Karpas-422 (cell line): Measurements from ENCODE around the gene RPS2. TPM values are rescaled to one million over a fixed set of nuclear protein-coding genes. Genes with fewer than 3 reads are reported as not detected.

Source experiments
- DNase-seq: peaks from one replicate; pipeline ENCODE4 v3.0.0-alpha.2; 2015
- H2AFZ ChIP-seq: fragments of 200-600 bp; sonication (generic); 2 replicates; pipeline ENCODE4 v1.6.1; 2014; ENCODE audit warnings: antibody characterized with exemption, low read length, mixed read lengths
- H3K27ac ChIP-seq: fragments of 200-600 bp; sonication (generic); 2 replicates; pipeline ENCODE4 v1.5.1; 2014; ENCODE audit warnings: mild to moderate bottlenecking, low read length, moderate library complexity
- H3K27me3 ChIP-seq: fragments of 200-600 bp; sonication (generic); 2 replicates; pipeline ENCODE4 v1.6.1; 2014; ENCODE audit warnings: low read length, mixed read lengths
- H3K36me3 ChIP-seq: fragments of 200-600 bp; sonication (generic); 2 replicates; pipeline ENCODE4 v1.6.1; 2014; ENCODE audit warnings: low read length, mixed read lengths; ENCODE audit not compliant: insufficient read depth
- H3K4me1 ChIP-seq: fragments of 200-600 bp; sonication (generic); 2 replicates; pipeline ENCODE4 v1.6.1; 2014; ENCODE audit warnings: mild to moderate bottlenecking, low read length, mixed read lengths
- H3K4me2 ChIP-seq: fragments of 200-600 bp; sonication (generic); 2 replicates; pipeline ENCODE4 v1.6.1; 2014; ENCODE audit warnings: low read length, low read depth, mild to moderate bottlenecking; ENCODE audit not compliant: poor library complexity, severe bottlenecking
- H3K4me3 ChIP-seq: fragments of 200-600 bp; sonication (generic); 2 replicates; pipeline ENCODE4 v1.5.1; 2014; ENCODE audit warnings: mild to moderate bottlenecking, antibody characterized with exemption, low read length, mixed read lengths
- H3K79me2 ChIP-seq: fragments of 200-600 bp; sonication (generic); 2 replicates; pipeline ENCODE4 v1.6.1; 2014; ENCODE audit warnings: mild to moderate bottlenecking, low read length, mixed read lengths
- H3K9ac ChIP-seq: fragments of 200-600 bp; sonication (generic); 2 replicates; pipeline ENCODE4 v1.6.0; 2014; ENCODE audit warnings: low read length
- H3K9me2 ChIP-seq: fragments of 200-600 bp; sonication (generic), shearing (Covaris generic); replicated peaks from 2 replicates; pipeline ENCODE4 v1.6.0; 2014; ENCODE audit warnings: mild to moderate bottlenecking, low read length, moderate library complexity; ENCODE audit not compliant: insufficient read depth
- H3K9me3 ChIP-seq: fragments of 300-700, 200-600 bp; sonication (generic); 2 replicates; pipeline ENCODE4 v1.6.1; 2014; ENCODE audit warnings: low read length, mixed read lengths
- H4K20me1 ChIP-seq: fragments of 200-600 bp; sonication (generic); 2 replicates; pipeline ENCODE4 v1.6.1; 2014; ENCODE audit warnings: mild to moderate bottlenecking, antibody characterized with exemption, low read length, low read depth; ENCODE audit not compliant: insufficient read depth
- total RNA-seq: library from RNA; depleted of rRNA; stranded (reverse); fragments of >200 nt; shearing (Covaris generic); gene quantifications from 2 replicates; pipeline ENCODE4 v1.2.3, GENCODE V29; 2014; ENCODE audit warnings: low replicate concordance

Gene RPS2
- total RNA-seq, 1 experiment from 2014 or later: 3,837 TPM

GRCh38 chr16:1987198-1987597 lies 22.6 kb upstream of the RPS2 start:
- Histone ChIP-seq H3K27ac (no peak overlapping the region), H3K36me3 (no peaks in the 10 kb centered on the region), H3K9me3 (no peaks in the 10 kb centered on the region), H2AFZ (no peak overlapping the region), H3K9me2 (no peaks in the 10 kb centered on the region), H4K20me1 (no peaks in the 10 kb centered on the region), H3K27me3 (no peaks in the 10 kb centered on the region), H3K4me3 (no peak overlapping the region), H3K9ac (no peak overlapping the region), H3K4me1 (peaks cover 36% of the 10 kb centered on the region), H3K79me2 (peaks cover 11% of the 10 kb centered on the region), H3K4me2 (no peak overlapping the region)
- no peak for DNase-seq

GRCh38 chr16:1985466-1986150 lies 21.0 kb upstream of the RPS2 start:
- Histone ChIP-seq H3K27me3 (no peaks in the 10 kb centered on the region), H3K4me2 (peak overlapping the region; percentile 92), H3K9me2 (no peaks in the 10 kb centered on the region), H3K9me3 (no peaks in the 10 kb centered on the region), H4K20me1 (no peaks in the 10 kb centered on the region), H3K4me3 (peak overlapping the region; percentile 98), H3K4me1 (peaks cover 30% of the 10 kb centered on the region), H2AFZ (no peak overlapping the region), H3K36me3 (no peaks in the 10 kb centered on the region), H3K9ac (peak overlapping the region; percentile 98), H3K79me2 (peaks cover 11% of the 10 kb centered on the region), H3K27ac (no peak overlapping the region)
- DNase-seq: no peak

- Histone ChIP-seq H3K9me2 (no peaks in the 10 kb centered on the region), H3K36me3 (no peaks in the 10 kb centered on the region), H3K9ac (peak overlapping the region; percentile 98), H3K4me2 (peak overlapping the region; percentile 92), H3K27me3 (no peaks in the 10 kb centered on the region), H4K20me1 (no peaks in the 10 kb centered on the region), H3K9me3 (no peaks in the 10 kb centered on the region), H3K4me3 (peak overlapping the region; percentile 98), H3K79me2 (peaks cover 11% of the 10 kb centered on the region), H3K4me1 (peaks cover 27% of the 10 kb centered on the region), H2AFZ (peak overlapping the region; percentile 20; the same call in 1 of the 2 replicates), H3K27ac (peak overlapping the region; percentile 27; the same call in 1 of the 2 replicates)
- DNase-seq: peak; percentile 67
These were observed 20.0 kb upstream of the RPS2 start for GRCh38 chr16:1984347-1985225.

GRCh38 chr16:1983544-1984346 lies 19.1 kb upstream of the RPS2 start, which contains the start of gene GFER:
GFER (plus strand) TSS chr16:1984193; CDS start chr16:1984219, 26 bp downstream.
- Histone ChIP-seq H3K27ac (peak within 1 kb of the TSS; percentile 27; the same call in 1 of the 2 replicates), H2AFZ (peak within 1 kb of the TSS; percentile 20; the same call in 1 of the 2 replicates), H3K4me2 (peak within 1 kb of the TSS; percentile 92), H3K9me2 (no peaks in the 10 kb centered on the region), H3K36me3 (no peaks in the 10 kb centered on the region), H3K4me3 (peak within 1 kb of the TSS; percentile 98), H3K4me1 (peaks cover 23% of the 10 kb centered on the region), H4K20me1 (no peaks in the 10 kb centered on the region), H3K27me3 (no peaks in the 10 kb centered on the region), H3K9ac (peak within 1 kb of the TSS; percentile 98), H3K9me3 (no peaks in the 10 kb centered on the region), H3K79me2 (peaks cover 11% of the 10 kb centered on the region)
- DNase-seq: peak; percentile 97

- Histone ChIP-seq H4K20me1 (no peaks in the 10 kb centered on the region), H2AFZ (no peak overlapping the region), H3K4me1 (peaks cover 23% of the 10 kb centered on the region), H3K27ac (no peak overlapping the region), H3K9me2 (no peaks in the 10 kb centered on the region), H3K27me3 (no peaks in the 10 kb centered on the region), H3K4me3 (no peak overlapping the region; the same call in 1 of the 2 replicates), H3K9me3 (no peaks in the 10 kb centered on the region), H3K9ac (no peak overlapping the region), H3K4me2 (peak overlapping the region; percentile 92), H3K79me2 (peaks cover 11% of the 10 kb centered on the region), H3K36me3 (peaks cover 1% of the 10 kb centered on the region; the same call in 1 of the 2 replicates)
- no peak for DNase-seq
These were observed 18.4 kb upstream of the RPS2 start for GRCh38 chr16:1982991-1983543.

- Histone ChIP-seq H3K9me3 (no peaks in the 10 kb centered on the region), H3K27me3 (no peaks in the 10 kb centered on the region), H3K4me2 (no peak overlapping the region), H3K79me2 (peaks cover 11% of the 10 kb centered on the region), H3K9ac (no peak overlapping the region), H4K20me1 (no peaks in the 10 kb centered on the region), H3K4me1 (peaks cover 23% of the 10 kb centered on the region), H3K4me3 (no peak overlapping the region), H2AFZ (no peak overlapping the region), H3K36me3 (peaks cover 2% of the 10 kb centered on the region; the same call in 1 of the 2 replicates), H3K27ac (no peak overlapping the region), H3K9me2 (no peaks in the 10 kb centered on the region)
- DNase-seq: no peak
These were observed 17.4 kb upstream of the RPS2 start for GRCh38 chr16:1982013-1982433.

- H2AFZ ChIP-seq: no peak within 1 kb of the TSS
- peaks cover 11% of the 10 kb centered on the region for H3K79me2 ChIP-seq
- no peak within 1 kb of the TSS for H3K4me3 ChIP-seq
- H3K27ac ChIP-seq: no peak within 1 kb of the TSS
- no peaks in the 10 kb centered on the region for H4K20me1 ChIP-seq
- peaks cover 2% of the 10 kb centered on the region; the same call in 1 of the 2 replicates for H3K36me3 ChIP-seq
- no peaks in the 10 kb centered on the region for H3K27me3 ChIP-seq
- no peak within 1 kb of the TSS for H3K9ac ChIP-seq
- DNase-seq: peak; percentile 64
- H3K9me2 ChIP-seq: no peaks in the 10 kb centered on the region
- H3K4me1 ChIP-seq: peaks cover 23% of the 10 kb centered on the region
- no peak within 1 kb of the TSS for H3K4me2 ChIP-seq
- no peaks in the 10 kb centered on the region for H3K9me3 ChIP-seq
These were observed 16.8 kb upstream of the RPS2 start, which contains the start of gene NOXO1 for GRCh38 chr16:1981398-1981836. NOXO1 (minus strand) TSS chr16:1981469; CDS start chr16:1981179, 290 bp downstream.
